Mucosa of descending colon (tissue), 3 donors: ENCODE measurements around the gene FAM168A. TPM values are rescaled to one million over a fixed set of nuclear protein-coding genes. Genes with fewer than 3 reads are reported as not detected.
"Not testable (repeated sequence)": the region's sequence is repeated elsewhere in the genome, so short reads cannot be mapped to it uniquely, and the experiment has no call there.

Experiments
- ATAC-seq: fragments of 200-7000 bp; cut with Tn5 transposase; one replicate; pipeline ENCODE4 v1.9.1; 2020; ENCODE audit warnings: mild to moderate bottlenecking, moderate library complexity
- DNase-seq, 3 donors: peaks; one replicate each; pipeline ENCODE4 v3.0.0-alpha.2; 2020
- H3K36me3 ChIP-seq: fragments of 200-600 bp; one replicate; pipeline ENCODE4 v1.8.0; 2021; ENCODE audit warnings: low read depth, mild to moderate bottlenecking
- H3K4me1 ChIP-seq: fragments of 200-600 bp; one replicate; pipeline ENCODE4 v1.8.0; 2021; ENCODE audit warnings: low read depth, mild to moderate bottlenecking
- H3K4me3 ChIP-seq: fragments of 200-600 bp; one replicate; pipeline ENCODE4 v1.8.0; 2021; ENCODE audit warnings: mild to moderate bottlenecking
- H3K9me3 ChIP-seq: fragments of 200-600 bp; one replicate; pipeline ENCODE4 v1.8.0; 2021; ENCODE audit warnings: mild to moderate bottlenecking
- CTCF ChIP-seq: fragments of 200-600 bp; IDR thresholded peaks from one replicate; pipeline ENCODE4 v1.8.0; 2022; ENCODE audit warnings: antibody characterized with exemption, mild to moderate bottlenecking
- intact Hi-C, 2 donors: fragments of 100-400 bp; cut with DNase I in 1 of 2; cut with micrococcal nuclease in 1 of 2; formaldehyde crosslinking; loops; one replicate each; pipeline versions ENCODE4 v1.11.0 to v1.11.1; 2022; cut with DNase I, micrococcal nuclease
- total RNA-seq, 3 donors: library from RNA; stranded (reverse); fragmentation: NEBNext Ultra II Directional in 2 of 3; extraction: Animal tissue kit (Norgen Biotek cat#: 25700) in 2 of 3; gene quantifications; one replicate each; pipeline versions ENCODE4 v1.2.1 to v1.2.4, GENCODE V29; 2021 to 2023
- donor health status: DM: no; HTN: no; CAD: no; lungs with moderate emphysema.
- donor health status: DM: no; HTN: no; CAD: no.
- donor health status: DM: no; HTN: yes; CAD: no.

The FAM168A gene
- total RNA-seq, 3 donors from 2014 or later: 16.6 to 46.4 (median 19.9) TPM

- ATAC-seq (no peak), DNase-seq (no peak)
- Histone ChIP-seq H3K4me3 (no peak overlapping the region), H3K36me3 (no peaks in the 10 kb centered on the region), H3K4me1 (no peaks in the 10 kb centered on the region), H3K9me3 (peaks cover 9% of the 10 kb centered on the region)
- TF ChIP-seq CTCF: no peak
- intact Hi-C loops: no loop called here
These were observed 120.4 kb downstream of the FAM168A start for GRCh38 chr11:73477518-73477917.

- ATAC-seq: no peak
- Histone ChIP-seq H3K9me3 (peaks cover 9% of the 10 kb centered on the region), H3K4me1 (no peaks in the 10 kb centered on the region), H3K36me3 (no peaks in the 10 kb centered on the region), H3K4me3 (no peak overlapping the region)
- intact Hi-C loops: no loop called here
- DNase-seq: no peak
- no peak for TF ChIP-seq CTCF
These were observed 122.3 kb downstream of the FAM168A start for GRCh38 chr11:73475549-73476095.

GRCh38 chr11:73473252-73473651 lies 124.7 kb downstream of the FAM168A start:
- H3K9me3 ChIP-seq: peaks cover 9% of the 10 kb centered on the region
- DNase-seq (no peak), ATAC-seq (no peak)
- H3K4me1 ChIP-seq: no peaks in the 10 kb centered on the region
- no peak overlapping the region for H3K4me3 ChIP-seq
- TF ChIP-seq CTCF: no peak
- no peaks in the 10 kb centered on the region for H3K36me3 ChIP-seq
- intact Hi-C loops: no loop called here

GRCh38 chr11:73470036-73470612 lies 127.8 kb downstream of the FAM168A start:
- ATAC-seq: not testable (repeated sequence)

GRCh38 chr11:73469401-73469800 lies 128.5 kb downstream of the FAM168A start:
- DNase-seq (no peak), ATAC-seq (no peak)
- Histone ChIP-seq H3K9me3 (no peaks in the 10 kb centered on the region), H3K4me1 (no peaks in the 10 kb centered on the region), H3K4me3 (no peak overlapping the region), H3K36me3 (no peaks in the 10 kb centered on the region)
- TF ChIP-seq CTCF: no peak
- intact Hi-C loops: no loop called here

More at GRCh38 chr11:73470036-73470612, 127.8 kb downstream of the FAM168A start:
- H3K36me3 ChIP-seq, intact Hi-C loops, H3K4me1 ChIP-seq, DNase-seq, H3K4me3 ChIP-seq, H3K9me3 ChIP-seq: not testable (repeated sequence)

- H3K4me3 ChIP-seq: no peak overlapping the region
- H3K9me3 ChIP-seq: no peaks in the 10 kb centered on the region
- intact Hi-C loops: no loop called here
- no peak for ATAC-seq
- H3K36me3 ChIP-seq: no peaks in the 10 kb centered on the region
- no peak for TF ChIP-seq CTCF
- DNase-seq: no peak
- H3K4me1 ChIP-seq: no peaks in the 10 kb centered on the region
These were observed 129.2 kb downstream of the FAM168A start for GRCh38 chr11:73468590-73469161.
